Osteoblast (primary cell): ENCODE results near the gene CTNNA2. TPM values are rescaled to one million over a fixed set of nuclear protein-coding genes. Genes with fewer than 3 reads are reported as not detected.

Source experiments
- DNase-seq: peaks from one replicate; pipeline ENCODE4 v3.0.0; 2011; ENCODE audit warnings: low spot score, mixed read lengths; ENCODE audit not compliant: insufficient read length; ENCODE audit errors: missing footprints
- H2AFZ ChIP-seq: 2 replicates; pipeline ENCODE4 v1.6.0; 2011; ENCODE audit warnings: mild to moderate bottlenecking, low read length
- H3K27ac ChIP-seq: 2 replicates; pipeline ENCODE4 v1.5.1; 2011; ENCODE audit warnings: mild to moderate bottlenecking, low read depth, low read length, moderate library complexity
- H3K27me3 ChIP-seq: 2 replicates; pipeline ENCODE4 v1.6.0; 2012; ENCODE audit warnings: mild to moderate bottlenecking, control low read depth, inconsistent platforms, low read length, moderate library complexity; ENCODE audit not compliant: insufficient read depth
- H3K36me3 ChIP-seq: 2 replicates; pipeline ENCODE4 v1.5.1; 2011; ENCODE audit warnings: mild to moderate bottlenecking, low read length, control low read depth, moderate library complexity; ENCODE audit not compliant: insufficient read depth
- H3K4me1 ChIP-seq: 2 replicates; pipeline ENCODE4 v1.5.1; 2011; ENCODE audit warnings: mild to moderate bottlenecking, low read length, control low read depth, moderate library complexity; ENCODE audit not compliant: insufficient read depth
- H3K4me2 ChIP-seq: 2 replicates; pipeline ENCODE4 v1.6.0; 2011; ENCODE audit warnings: mild to moderate bottlenecking, low read length; ENCODE audit not compliant: insufficient read depth
- H3K4me3 ChIP-seq: fragments of 200-600 bp; sonication (generic); 3 replicates; pipeline ENCODE4 v1.5.1; 2012; ENCODE audit warnings: mild to moderate bottlenecking, low read length, inconsistent platforms; ENCODE audit not compliant: insufficient read depth
- H3K79me2 ChIP-seq: 2 replicates; pipeline ENCODE4 v1.6.0; 2012; ENCODE audit warnings: mild to moderate bottlenecking, low read length, control low read depth, inconsistent platforms; ENCODE audit not compliant: insufficient read depth
- H3K9me3 ChIP-seq: 2 replicates; pipeline ENCODE4 v1.5.1; 2011; ENCODE audit warnings: low read depth, low read length, control low read depth
- H4K20me1 ChIP-seq: 2 replicates; pipeline ENCODE4 v1.6.0; 2012; ENCODE audit warnings: mild to moderate bottlenecking, low read length, control low read depth; ENCODE audit not compliant: insufficient read depth
- CTCF ChIP-seq: IDR thresholded peaks from 2 replicates; pipeline ENCODE4 v1.5.1; 2011; ENCODE audit warnings: mild to moderate bottlenecking, low read depth, low read length, moderate library complexity; ENCODE audit errors: extremely low read depth
- small RNA-seq: library from RNA; depleted of rRNA; stranded (forward); fragments of <200 nt; gene quantifications from one replicate; pipeline ENCODE3, GENCODE V24; 2012
- total RNA-seq: library from RNA; depleted of rRNA; stranded (reverse); fragments of >200 nt; gene quantifications from 2 replicates; pipeline ENCODE4 v1.2.3, GENCODE V29; 2012

The CTNNA2 gene
- total RNA-seq, 1 donor, result not detected

- H3K36me3 ChIP-seq, result no peaks in the 10 kb centered on the region
- no peaks in the 10 kb centered on the region for H3K4me1 ChIP-seq
- H3K4me2 ChIP-seq, result no peak overlapping the region
- no peak overlapping the region for H2AFZ ChIP-seq
- H3K9me3 ChIP-seq, result no peaks in the 10 kb centered on the region
- H4K20me1 ChIP-seq, result no peaks in the 10 kb centered on the region
- H3K27me3 ChIP-seq, result no peaks in the 10 kb centered on the region
- no peaks in the 10 kb centered on the region for H3K79me2 ChIP-seq
- no peak overlapping the region for H3K4me3 ChIP-seq
- TF ChIP-seq CTCF, result no peak
- no peak for DNase-seq
- no peak overlapping the region for H3K27ac ChIP-seq
Measured at GRCh38 chr2:80670763-80671162, 1157.9 kb downstream of the CTNNA2 start.

GRCh38 chr2:80687524-80687923, 1174.7 kb downstream of the CTNNA2 start:
- no peak for TF ChIP-seq CTCF

GRCh38 chr2:80689106-80689505, 1176.3 kb downstream of the CTNNA2 start:
- no peak for TF ChIP-seq CTCF
- no peaks in the 10 kb centered on the region for H3K79me2 ChIP-seq
- H3K4me2 ChIP-seq, result no peak overlapping the region
- no peak for DNase-seq
- no peak overlapping the region for H3K27ac ChIP-seq
- no peaks in the 10 kb centered on the region for H3K9me3 ChIP-seq
- H3K36me3 ChIP-seq, result no peaks in the 10 kb centered on the region
- H3K27me3 ChIP-seq, result no peaks in the 10 kb centered on the region
- H3K4me1 ChIP-seq, result no peaks in the 10 kb centered on the region
- no peak overlapping the region for H2AFZ ChIP-seq
- H3K4me3 ChIP-seq, result no peak overlapping the region
- H4K20me1 ChIP-seq, result no peaks in the 10 kb centered on the region

More at GRCh38 chr2:80687524-80687923, 1174.7 kb downstream of the CTNNA2 start:
- Histone ChIP-seq H3K79me2 (no peaks in the 10 kb centered on the region), H3K4me2 (no peak overlapping the region), H3K27me3 (no peaks in the 10 kb centered on the region), H4K20me1 (no peaks in the 10 kb centered on the region), H2AFZ (no peak overlapping the region), H3K4me3 (no peak overlapping the region), H3K9me3 (no peaks in the 10 kb centered on the region), H3K4me1 (no peaks in the 10 kb centered on the region), H3K36me3 (no peaks in the 10 kb centered on the region), H3K27ac (no peak overlapping the region)
- no peak for DNase-seq

Small RNAs within 50 kb of the gene (small RNA-seq; reads per million reads assigned to genes)
- gene MIR4264 (not detected), gene MIR8080 (not detected), gene RNU6-561P (not detected)
